Ascending aorta (tissue), 2 donors: ENCODE measurements around the gene TRMT6. TPM values are rescaled to one million over a fixed set of nuclear protein-coding genes. Genes with fewer than 3 reads are reported as not detected.

Experiments used
- DNase-seq, 2 donors: peaks; one replicate each; pipeline ENCODE4 v3.0.0-alpha.2; 2019; ENCODE audit warnings: low spot score in 2 of 2
- H3K27ac ChIP-seq, 2 donors: fragments of 200-600 bp; sonication (generic); one replicate each; pipeline ENCODE4 v1.5.1; 2016 to 2017; ENCODE audit warnings: mild to moderate bottlenecking in 1 of 2
- H3K27me3 ChIP-seq: fragments of 200-600 bp; sonication (generic); one replicate; pipeline ENCODE4 v1.5.1; 2017
- H3K36me3 ChIP-seq, 2 donors: fragments of 200-600 bp; sonication (generic); one replicate each; pipeline ENCODE4 v1.5.1; 2016
- H3K4me1 ChIP-seq, 2 donors: fragments of 200-600 bp; sonication (generic); one replicate each; pipeline ENCODE4 v1.5.1; 2016 to 2017; ENCODE audit warnings: mild to moderate bottlenecking in 1 of 2
- H3K4me3 ChIP-seq, 2 donors: fragments of 200-600 bp; sonication (generic); one replicate each; pipeline ENCODE4 v1.5.1; 2016 to 2017; ENCODE audit warnings: mild to moderate bottlenecking in 1 of 2
- H3K9me3 ChIP-seq, 2 donors: fragments of 200-600 bp; sonication (generic); one replicate each; pipeline ENCODE4 v1.5.1; 2016
- intact Hi-C: fragments of 100-400 bp; cut with DNase I; formaldehyde crosslinking; loops from one replicate; pipeline ENCODE4 v1.15.1; 2023
- total RNA-seq: library from RNA; depleted of rRNA; stranded (reverse); fragments of >200 nt; gene quantifications from one replicate; pipeline ENCODE4 v1.1.0, GENCODE V29; 2016
- TF ChIP-seq, protein P1 (sequence below), 3 experiments: fragments of 200-600 bp in 2 of 3; fragments of 450-650 bp in 1 of 3; sonication (generic) in 2 of 3; IDR thresholded peaks; one replicate each; pipeline ENCODE4 v1.5.1; 2016 to 2019; ENCODE audit warnings: antibody characterized with exemption in 3 of 3, mild to moderate bottlenecking in 1 of 3, moderate library complexity in 1 of 3

TRMT6 gene
- total RNA-seq, 1 donor from 2014 or later, result 7.8 TPM

GRCh38 chr20:5989539-5989938 is 39.2 kb upstream of the TRMT6 start:
- DNase-seq, result no peak
- H3K36me3 ChIP-seq, result peaks cover 3 to 10% of the 10 kb centered on the region in 2 donors
- H3K4me1 ChIP-seq, result no peaks in the 10 kb centered on the region
- H3K4me3 ChIP-seq, result no peak overlapping the region
- H3K27me3 ChIP-seq, result no peaks in the 10 kb centered on the region
- no peak overlapping the region for H3K27ac ChIP-seq
- intact Hi-C loops, result no loop called here
- no peaks in the 10 kb centered on the region for H3K9me3 ChIP-seq
- TF ChIP-seq, protein P1, sequence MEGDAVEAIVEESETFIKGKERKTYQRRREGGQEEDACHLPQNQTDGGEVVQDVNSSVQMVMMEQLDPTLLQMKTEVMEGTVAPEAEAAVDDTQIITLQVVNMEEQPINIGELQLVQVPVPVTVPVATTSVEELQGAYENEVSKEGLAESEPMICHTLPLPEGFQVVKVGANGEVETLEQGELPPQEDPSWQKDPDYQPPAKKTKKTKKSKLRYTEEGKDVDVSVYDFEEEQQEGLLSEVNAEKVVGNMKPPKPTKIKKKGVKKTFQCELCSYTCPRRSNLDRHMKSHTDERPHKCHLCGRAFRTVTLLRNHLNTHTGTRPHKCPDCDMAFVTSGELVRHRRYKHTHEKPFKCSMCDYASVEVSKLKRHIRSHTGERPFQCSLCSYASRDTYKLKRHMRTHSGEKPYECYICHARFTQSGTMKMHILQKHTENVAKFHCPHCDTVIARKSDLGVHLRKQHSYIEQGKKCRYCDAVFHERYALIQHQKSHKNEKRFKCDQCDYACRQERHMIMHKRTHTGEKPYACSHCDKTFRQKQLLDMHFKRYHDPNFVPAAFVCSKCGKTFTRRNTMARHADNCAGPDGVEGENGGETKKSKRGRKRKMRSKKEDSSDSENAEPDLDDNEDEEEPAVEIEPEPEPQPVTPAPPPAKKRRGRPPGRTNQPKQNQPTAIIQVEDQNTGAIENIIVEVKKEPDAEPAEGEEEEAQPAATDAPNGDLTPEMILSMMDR (IDR thresholded peaks at IDR 0.05), result no peak

- Histone ChIP-seq H3K36me3 (peaks cover 0 to 10% of the 10 kb centered on the region in 2 donors), H3K27me3 (no peaks in the 10 kb centered on the region), H3K4me3 (no peak overlapping the region), H3K27ac (no peak overlapping the region), H3K4me1 (no peaks in the 10 kb centered on the region), H3K9me3 (no peaks in the 10 kb centered on the region)
- TF ChIP-seq, protein P1 (IDR thresholded peaks at IDR 0.05), result no peak
- intact Hi-C loops, result no loop called here
- DNase-seq, result no peak
Measured at GRCh38 chr20:5987383-5987782, 37.0 kb upstream of the TRMT6 start.

DNA sequence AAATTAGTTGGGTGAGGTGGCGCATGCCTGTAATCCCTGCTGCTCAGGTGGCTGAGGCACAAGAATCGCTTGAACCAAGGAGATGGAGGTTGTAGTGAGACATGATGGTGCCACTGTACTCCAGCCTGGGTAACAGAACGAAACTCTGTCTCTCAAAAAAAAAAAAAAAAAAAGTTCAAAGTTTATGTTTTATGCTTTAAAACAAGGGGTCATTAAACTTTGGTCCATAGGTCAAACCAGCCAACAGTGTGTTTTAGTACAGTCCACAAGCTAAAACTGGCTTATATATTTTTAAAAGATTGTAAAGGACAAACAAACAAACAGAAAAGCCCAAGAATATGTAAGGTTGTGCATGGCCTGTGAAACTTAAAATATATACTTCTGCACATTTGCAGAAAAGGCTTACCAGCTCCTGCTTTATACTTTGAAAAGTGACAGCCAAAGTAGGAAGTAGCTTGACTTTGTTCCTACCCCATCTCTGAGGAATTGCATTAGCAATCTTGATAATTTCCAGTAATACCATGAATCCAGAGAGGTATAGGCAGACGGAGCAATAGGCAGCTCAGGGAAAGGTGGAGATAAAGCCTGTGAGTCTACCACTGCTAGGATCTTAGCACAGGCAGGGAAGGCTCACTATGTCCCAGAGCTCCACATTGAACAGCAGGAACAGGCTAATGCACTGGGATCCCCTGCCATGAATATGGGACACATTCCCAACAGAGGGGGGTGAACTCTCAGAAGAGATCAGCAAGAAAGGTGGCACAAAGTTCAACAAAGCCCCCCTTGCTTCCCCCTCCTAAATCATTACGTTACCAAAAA is 30.6 kb upstream of the TRMT6 start:
- TF ChIP-seq, protein P1 (IDR thresholded peaks at IDR 0.05), result no peak
- Histone ChIP-seq H3K27me3 (no peaks in the 10 kb centered on the region), H3K4me1 (no peaks in the 10 kb centered on the region), H3K9me3 (no peaks in the 10 kb centered on the region), H3K36me3 (peaks cover 0 to 9% of the 10 kb centered on the region in 2 donors), H3K4me3 (no peak overlapping the region), H3K27ac (no peak overlapping the region)
- DNase-seq, result no peak
- intact Hi-C loops, result no loop called here

GRCh38 chr20:5979801-5980200 is 29.5 kb upstream of the TRMT6 start:
- Histone ChIP-seq H3K4me1 (no peaks in the 10 kb centered on the region), H3K27me3 (no peaks in the 10 kb centered on the region), H3K9me3 (no peaks in the 10 kb centered on the region), H3K4me3 (no peak overlapping the region), H3K36me3 (peaks cover 0 to 9% of the 10 kb centered on the region in 2 donors), H3K27ac (no peak overlapping the region)
- TF ChIP-seq, protein P1 (IDR thresholded peaks at IDR 0.05), result no peak
- intact Hi-C loops, result no loop called here
- no peak for DNase-seq

- TF ChIP-seq, protein P1 (IDR thresholded peaks at IDR 0.05), result no peak
- intact Hi-C loops, result no loop called here
- H3K4me3 ChIP-seq, result no peak overlapping the region
- H3K36me3 ChIP-seq, result peaks cover 0 to 9% of the 10 kb centered on the region in 2 donors
- no peak for DNase-seq
- H3K9me3 ChIP-seq, result no peaks in the 10 kb centered on the region
- H3K4me1 ChIP-seq, result no peaks in the 10 kb centered on the region
- no peaks in the 10 kb centered on the region for H3K27me3 ChIP-seq
- no peak overlapping the region for H3K27ac ChIP-seq
Measured at GRCh38 chr20:5977975-5978374, 27.6 kb upstream of the TRMT6 start.
